Pancreas (tissue), 10 donors: ENCODE results near the gene CHD2. TPM values are rescaled to one million over a fixed set of nuclear protein-coding genes. Genes with fewer than 3 reads are reported as not detected.

Experiments used
- ATAC-seq, 4 donors: fragments of 200-7000 bp; cut with Tn5 transposase; one replicate each; pipeline versions ENCODE4 v1.8.0 to v1.9.1; 2020; ENCODE audit warnings: mild to moderate bottlenecking in 4 of 4, moderate library complexity in 4 of 4
- DNase-seq, 6 donors: peaks; one replicate each; pipeline ENCODE4 v3.0.0-alpha.2; 2020
- FAIRE-seq: peaks from 2 replicates; lab custom pipeline; 2012; peaks lifted over from hg19 to GRCh38; lab: Jason Lieb, UNC
- H3K27ac ChIP-seq, 4 donors: fragments of 200-600 bp; sonication (generic); 1 replicate in 3 of 4; 2 replicates in 1 of 4; pipeline versions ENCODE4 v1.5.0 to v1.8.0; 2020
- H3K27me3 ChIP-seq, 4 donors: fragments of 200-600 bp; one replicate each; pipeline ENCODE4 v1.8.0; 2021
- H3K36me3 ChIP-seq, 3 donors: fragments of 200-600 bp; sonication (generic) in 1 of 3; one replicate each; pipeline versions ENCODE4 v1.5.0 to v1.8.0; 2020 to 2021
- H3K4me1 ChIP-seq, 3 donors: fragments of 200-600 bp; one replicate each; pipeline ENCODE4 v1.8.0; 2021
- H3K4me3 ChIP-seq, 4 donors: fragments of 200-600 bp; sonication (generic) in 2 of 4; one replicate each; pipeline versions ENCODE4 v1.5.0 to v1.8.0; 2020 to 2021
- H3K9me3 ChIP-seq, 4 donors: fragments of 200-600 bp; one replicate each; pipeline ENCODE4 v1.8.0; 2021
- WGBS, 2 donors: extraction: QIAGEN DNeasy Blood & Tissue Kit; methylation state at CpG; one replicate each; pipeline ENCODE4 v1.1.7; 2013; 5-methylcytosine and 5-hydroxymethylcytosine counted together
- intact Hi-C, 3 donors: fragments of 100-400 bp; cut with DNase I; formaldehyde crosslinking; loops; one replicate each; pipeline versions ENCODE4 v1.11.1 to v1.14.2; 2022
- polyA plus RNA-seq, 2 donors: library from polyadenylated mRNA; stranded (reverse); fragments of 200-250 nt; gene quantifications; one replicate each; pipeline ENCODE4 v1.2.3, GENCODE V29; 2013
- total RNA-seq, 6 donors: library from RNA; stranded (reverse); fragmentation: NEBNext Ultra II Directional in 4 of 6; extraction: Animal tissue kit (Norgen Biotek cat#: 25700) in 4 of 6; gene quantifications; one replicate each; pipeline versions ENCODE4 v1.2.1 to v1.2.4, GENCODE V29; 2021 to 2023
- TF ChIP-seq, protein P1 (sequence below), 4 donors: fragments of 200-600 bp; sonication (generic) in 3 of 4; IDR thresholded peaks; one replicate each; pipeline versions ENCODE4 v1.5.0 to v1.8.0; 2021; ENCODE audit warnings: antibody characterized with exemption in 4 of 4
- donor health status: healthy with polysubstance abuse.
- donor health status: DM: no; HTN: no; CAD: no; lungs with moderate emphysema.
- donor health status: DM: no; HTN: no; CAD: no.
- donor health status: control.
- donor health status: control.
- donor health status: Bipolar disorder and iron deficiency.
- donor health status: DM: yes; HTN: yes; CAD: no.
- donor health status: DM: no; HTN: no; CAD: no.
- donor health status: DM: no; HTN: no; CAD: no.
- donor health status: DM: yes; HTN: yes; CAD: no.

Gene CHD2
- total and polyA plus RNA-seq, 8 donors, result 27.7 to 86.3 (median 44.0) TPM

GRCh38 chr15:93042691-93043378 is 142.7 kb downstream of the CHD2 start:
- FAIRE-seq, result no peak

DNA sequence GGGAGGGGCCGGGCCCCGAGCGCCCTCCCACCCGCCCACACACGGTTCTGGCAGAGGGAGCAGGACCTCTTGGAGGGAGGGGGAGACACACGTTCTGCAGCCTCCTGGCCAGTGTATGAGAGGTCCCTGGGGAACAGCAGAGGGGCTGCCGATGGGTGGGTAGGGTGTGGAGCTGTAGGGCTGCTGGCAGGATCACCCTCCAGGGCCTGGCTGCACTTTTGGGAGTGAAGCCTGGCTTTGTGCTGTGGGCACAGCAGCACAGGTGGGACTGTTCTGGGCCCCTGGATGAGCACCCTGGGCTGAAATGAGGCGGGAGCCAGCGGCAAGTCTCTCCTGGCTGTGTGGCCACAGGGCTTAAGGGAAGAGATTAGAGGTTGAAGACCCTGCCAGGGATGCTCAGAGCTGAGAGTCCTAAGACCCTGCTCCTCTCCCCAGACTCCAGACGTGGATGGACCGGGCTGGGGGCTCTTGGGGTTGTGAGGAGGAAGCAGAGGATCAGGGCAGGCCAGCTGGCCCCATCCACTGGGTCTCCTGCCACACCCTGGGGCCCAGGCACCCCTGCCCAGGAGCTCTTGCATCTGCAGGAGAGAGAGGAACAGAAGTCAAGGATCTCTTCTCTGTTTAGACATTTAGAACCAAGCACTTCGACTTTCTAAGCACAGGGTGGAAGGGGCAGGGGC is 143.6 kb downstream of the CHD2 start:
- H3K4me1 ChIP-seq, result no peaks in the 10 kb centered on the region
- peaks cover 0 to 6% (median 0%) of the 10 kb centered on the region in 3 donors for H3K36me3 ChIP-seq
- ATAC-seq (no peak), DNase-seq (peak in 2 of 6 donors; percentile 35 to 43), FAIRE-seq (no peak)
- intact Hi-C loops, result no loop called here
- H3K27ac ChIP-seq, result no peak overlapping the region
- TF ChIP-seq, protein P1, sequence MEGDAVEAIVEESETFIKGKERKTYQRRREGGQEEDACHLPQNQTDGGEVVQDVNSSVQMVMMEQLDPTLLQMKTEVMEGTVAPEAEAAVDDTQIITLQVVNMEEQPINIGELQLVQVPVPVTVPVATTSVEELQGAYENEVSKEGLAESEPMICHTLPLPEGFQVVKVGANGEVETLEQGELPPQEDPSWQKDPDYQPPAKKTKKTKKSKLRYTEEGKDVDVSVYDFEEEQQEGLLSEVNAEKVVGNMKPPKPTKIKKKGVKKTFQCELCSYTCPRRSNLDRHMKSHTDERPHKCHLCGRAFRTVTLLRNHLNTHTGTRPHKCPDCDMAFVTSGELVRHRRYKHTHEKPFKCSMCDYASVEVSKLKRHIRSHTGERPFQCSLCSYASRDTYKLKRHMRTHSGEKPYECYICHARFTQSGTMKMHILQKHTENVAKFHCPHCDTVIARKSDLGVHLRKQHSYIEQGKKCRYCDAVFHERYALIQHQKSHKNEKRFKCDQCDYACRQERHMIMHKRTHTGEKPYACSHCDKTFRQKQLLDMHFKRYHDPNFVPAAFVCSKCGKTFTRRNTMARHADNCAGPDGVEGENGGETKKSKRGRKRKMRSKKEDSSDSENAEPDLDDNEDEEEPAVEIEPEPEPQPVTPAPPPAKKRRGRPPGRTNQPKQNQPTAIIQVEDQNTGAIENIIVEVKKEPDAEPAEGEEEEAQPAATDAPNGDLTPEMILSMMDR (IDR thresholded peaks at IDR 0.05), result no peak
- 63 to 77% methylated on average over 12 of the region's 12 CpGs for WGBS, 2 donors
- no peaks in the 10 kb centered on the region for H3K27me3 ChIP-seq
- no peaks in the 10 kb centered on the region for H3K9me3 ChIP-seq
- no peak overlapping the region for H3K4me3 ChIP-seq

More at GRCh38 chr15:93042691-93043378, 142.7 kb downstream of the CHD2 start:
- H3K27ac ChIP-seq, result no peak overlapping the region
- no peaks in the 10 kb centered on the region for H3K4me1 ChIP-seq
- DNase-seq (peak in 2 of 6 donors; percentile 20), ATAC-seq (no peak)
- H3K27me3 ChIP-seq, result no peaks in the 10 kb centered on the region
- no peak overlapping the region for H3K4me3 ChIP-seq
- intact Hi-C loops, result no loop called here
- 87 to 92% methylated on average over 18 of the region's 18 CpGs for WGBS, 2 donors
- H3K9me3 ChIP-seq, result no peaks in the 10 kb centered on the region
- H3K36me3 ChIP-seq, result peaks cover 0 to 6% (median 0%) of the 10 kb centered on the region in 3 donors
- TF ChIP-seq, protein P1 (IDR thresholded peaks at IDR 0.05), result no peak

- no peaks in the 10 kb centered on the region for H3K27me3 ChIP-seq
- no peak overlapping the region for H3K4me3 ChIP-seq
- peak in 1 of 6 donors; percentile 63 for DNase-seq
- WGBS, 2 donors, result 89 to 90% methylated on average over 39 to 46 of the region's 46 CpGs
- TF ChIP-seq, protein P1 (IDR thresholded peaks at IDR 0.05), result no peak
- no peak overlapping the region for H3K27ac ChIP-seq
- H3K4me1 ChIP-seq, result no peaks in the 10 kb centered on the region
- ATAC-seq, result no peak
- intact Hi-C loops, result no loop called here
- peaks cover 0 to 6% (median 0%) of the 10 kb centered on the region in 3 donors for H3K36me3 ChIP-seq
- no peaks in the 10 kb centered on the region for H3K9me3 ChIP-seq
- FAIRE-seq, result no peak
These were observed 144.4 kb downstream of the CHD2 start for GRCh38 chr15:93044301-93045190.

DNA sequence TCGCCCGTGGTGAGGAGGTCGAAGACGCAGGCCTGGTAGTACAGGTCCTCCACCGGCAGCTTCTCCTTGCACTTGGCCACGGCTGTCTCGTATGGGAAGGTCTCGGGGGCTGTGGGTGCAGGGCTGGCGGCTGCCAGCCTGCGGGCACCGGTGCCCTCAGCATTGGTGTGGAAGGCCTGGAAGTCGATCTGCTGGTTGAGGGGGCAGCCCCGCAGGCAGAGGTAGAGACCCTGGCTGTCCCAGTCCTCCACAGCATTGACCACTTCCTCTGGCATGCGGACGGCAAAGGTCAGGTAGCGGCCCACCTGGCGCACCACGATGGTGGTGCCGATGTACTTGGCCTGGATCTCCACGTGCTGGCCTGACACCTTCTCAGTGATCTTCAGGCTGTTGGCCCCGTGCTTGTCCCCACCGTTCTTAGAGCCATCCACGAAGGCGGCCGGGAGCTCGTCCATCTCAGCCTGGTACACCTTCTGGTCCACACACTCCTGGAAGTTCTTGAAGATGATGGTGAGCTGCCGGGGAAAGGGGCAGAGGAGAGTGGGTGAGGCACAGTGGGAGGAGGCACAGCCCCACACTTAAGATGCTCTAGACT is 145.2 kb downstream of the CHD2 start:
- Histone ChIP-seq H3K36me3 (peaks cover 0 to 6% (median 0%) of the 10 kb centered on the region in 3 donors), H3K4me1 (no peaks in the 10 kb centered on the region), H3K27ac (no peak overlapping the region), H3K9me3 (no peaks in the 10 kb centered on the region), H3K27me3 (no peaks in the 10 kb centered on the region), H3K4me3 (no peak overlapping the region)
- TF ChIP-seq, protein P1 (IDR thresholded peaks at IDR 0.05), result no peak
- 95 to 96% methylated on average over 22 to 27 of the region's 27 CpGs for WGBS, 2 donors
- FAIRE-seq (no peak), ATAC-seq (no peak), DNase-seq (peak in 1 of 6 donors; percentile 55)
- intact Hi-C loops, result no loop called here
